H1 (cell line): Measurements from ENCODE around the gene PCDHGA7. TPM values are rescaled to one million over a fixed set of nuclear protein-coding genes. Genes with fewer than 3 reads are reported as not detected.

Source experiments
- EGR1 ChIP-seq: IDR thresholded peaks from 2 replicates; pipeline ENCODE4 v1.6.1; 2011; ENCODE audit warnings: low read depth, low read length, borderline replicate concordance
- HDAC2 ChIP-seq, 2 experiments: fragments of 300-600 bp in 1 of 2; sonication (generic) in 1 of 2; IDR thresholded peaks; 2 replicates each; pipeline ENCODE4 v1.6.1; 2011 to 2012; ENCODE audit warnings: low read depth in 2 of 2, low read length in 2 of 2, mild to moderate bottlenecking in 2 of 2, moderate library complexity in 2 of 2, borderline replicate concordance in 1 of 2, inconsistent platforms in 1 of 2
- HDAC6 ChIP-seq: IDR thresholded peaks from one replicate; pipeline ENCODE4 v1.7.1; 2012; ENCODE audit warnings: low read depth, mild to moderate bottlenecking, inconsistent platforms, low read length, moderate library complexity
- RFX5 ChIP-seq: IDR thresholded peaks from 2 replicates; pipeline ENCODE4 v1.6.1; 2011; ENCODE audit warnings: low read depth, low read length, improper control_type of control experiment, borderline replicate concordance
- polyA plus RNA-seq, 7 experiments: library from polyadenylated mRNA; depleted of rRNA in 3 of 7; stranded (reverse) in 5 of 7; unstranded in 2 of 7; fragments of >200 nt in 5 of 7; fragments of 200-250 nt in 2 of 7; gene quantifications; 1 replicate in 5 of 7; 2 replicates in 1 of 7; 4 replicates in 1 of 7; pipeline versions ENCODE4 v1.2.1 to v1.2.3, GENCODE V29; 2011 to 2013; ENCODE audit warnings: missing spikeins in 2 of 7, mixed read lengths in 2 of 7
- total RNA-seq: library from RNA; stranded (reverse); fragmentation: NEBNext Ultra II Directional; extraction: Animal tissue kit (Norgen Biotek cat#: 25700); gene quantifications from 2 replicates; pipeline ENCODE4 v1.2.1, GENCODE V29; 2021
- TF ChIP-seq, protein P1 (sequence below): IDR thresholded peaks from 2 replicates; pipeline ENCODE4 v1.6.1; 2011; ENCODE audit warnings: low read depth, mild to moderate bottlenecking, low read length; ENCODE audit not compliant: insufficient read depth

PCDHGA7 gene
- total and polyA plus RNA-seq, 2 of the 8 experiments (the other 6 are each of a cell fraction or from before 2014, with no cell fraction given), result 0.39 to 1.1 TPM

DNA sequence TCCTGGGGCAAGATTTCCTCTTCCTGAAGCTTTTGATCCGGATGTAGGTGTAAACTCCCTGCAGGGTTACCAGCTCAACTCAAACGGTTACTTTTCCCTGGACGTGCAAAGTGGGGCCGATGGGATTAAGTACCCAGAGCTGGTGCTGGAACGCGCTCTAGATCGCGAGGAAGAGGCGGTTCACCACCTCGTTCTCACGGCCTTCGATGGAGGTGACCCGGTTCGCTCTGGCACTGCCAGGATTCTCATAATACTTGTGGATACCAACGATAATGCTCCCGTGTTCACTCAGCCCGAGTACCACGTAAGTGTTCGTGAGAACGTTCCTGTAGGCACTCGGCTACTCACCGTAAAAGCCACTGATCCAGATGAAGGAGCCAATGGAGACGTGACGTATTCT lies 26.9 kb upstream of the PCDHGA7 start (continued):
- no peak for TF ChIP-seq HDAC2 (IDR thresholded peaks at IDR 0.05; ENCODE audit: borderline replicate concordance in 1 of 2, low read depth in 2 of 2, low read length in 2 of 2)
- no peak for TF ChIP-seq EGR1
- no peak for TF ChIP-seq RFX5
- TF ChIP-seq, protein P1, sequence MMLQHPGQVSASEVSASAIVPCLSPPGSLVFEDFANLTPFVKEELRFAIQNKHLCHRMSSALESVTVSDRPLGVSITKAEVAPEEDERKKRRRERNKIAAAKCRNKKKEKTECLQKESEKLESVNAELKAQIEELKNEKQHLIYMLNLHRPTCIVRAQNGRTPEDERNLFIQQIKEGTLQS, result no peak
- TF ChIP-seq HDAC6, result no peak
